NCI-H1694 treated with DMSO at 0.1 percent for 48 hours (cell line): ENCODE results near the gene RPS27.

Experiments
- DNase-seq: peaks from one replicate; lab custom pipeline; 2025; lab: John Stamatoyannopoulos, UW

RPS27 gene

DNA sequence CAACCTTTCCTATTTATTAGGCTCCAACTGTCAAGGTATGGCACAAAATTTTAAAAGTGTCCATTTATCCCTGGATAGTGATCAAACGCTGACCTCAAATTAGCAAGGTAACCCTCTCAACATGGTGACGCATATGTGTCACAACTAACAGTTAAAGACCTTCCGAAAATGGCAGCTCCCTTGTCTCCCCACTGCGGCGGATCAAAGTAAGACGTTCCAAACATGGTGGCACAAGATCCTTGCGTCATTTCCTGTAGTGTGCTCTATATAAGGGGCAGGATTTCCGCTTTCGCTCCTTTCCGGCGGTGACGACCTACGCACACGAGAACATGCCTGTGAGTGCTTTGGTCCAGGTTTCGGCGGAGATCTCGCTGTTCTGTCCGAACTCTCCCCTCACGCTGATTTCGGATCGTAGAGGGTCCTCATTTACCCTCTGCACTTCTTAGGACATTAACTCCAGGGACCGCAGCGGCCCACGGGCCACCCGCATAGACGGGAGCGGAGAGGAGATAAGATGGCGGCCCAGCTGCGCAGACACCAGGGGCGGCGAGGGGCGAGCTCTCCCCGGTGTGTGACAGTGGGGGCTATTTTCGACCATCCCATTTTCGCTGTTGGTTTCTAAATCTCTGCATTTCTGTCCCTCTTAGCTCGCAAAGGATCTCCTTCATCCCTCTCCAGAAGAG is at the start of gene RPS27:
TSS of gene RPS27 (plus strand) at position 295 of the 683 bp plus-strand sequence. CDS start at position 330, 35 bp downstream.
- peak; percentile 100 for DNase-seq

DNA sequence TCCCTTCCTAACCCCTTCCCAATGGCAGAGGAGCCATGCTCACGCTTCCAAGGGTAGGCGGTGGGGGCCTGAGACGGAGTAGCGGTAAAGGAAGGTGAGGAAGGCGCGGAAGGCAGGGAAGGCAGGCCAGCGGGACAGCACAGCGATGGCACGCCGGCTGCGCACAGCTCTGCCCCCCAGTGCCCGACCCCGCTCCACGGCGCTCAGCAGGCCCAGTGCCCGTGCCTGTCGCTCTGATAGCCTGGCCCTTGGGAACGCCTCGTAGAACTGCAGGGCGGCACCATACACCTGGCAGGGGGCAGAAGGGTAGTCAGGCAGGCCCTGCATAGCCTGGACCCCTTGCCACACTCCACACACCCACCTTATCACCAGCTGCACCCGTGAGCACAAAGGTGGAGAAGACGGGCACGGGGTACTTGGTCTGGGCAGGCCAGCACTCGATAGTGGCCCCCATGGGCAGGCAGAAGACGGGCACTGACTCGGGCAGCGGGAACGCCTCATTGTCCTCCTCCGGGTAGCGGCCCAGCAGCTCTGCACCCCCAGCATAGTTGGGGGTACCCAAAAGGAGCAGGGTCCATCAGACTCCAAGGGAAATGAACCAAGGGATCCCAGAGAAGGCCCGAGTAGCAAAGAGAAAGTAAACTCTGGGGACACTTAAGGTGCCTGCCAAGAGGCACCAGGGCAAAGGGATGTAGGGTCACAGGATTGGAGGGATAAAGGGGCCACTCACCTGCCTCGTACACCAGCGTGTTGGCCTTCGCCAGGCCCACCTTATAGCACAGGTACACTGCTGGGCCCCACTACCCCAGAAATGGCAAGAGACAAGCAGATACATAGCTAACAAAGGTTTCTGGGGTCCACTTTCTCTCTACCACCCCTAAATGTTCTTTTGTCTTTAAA is 48.5 kb upstream of the RPS27 start:
- no peak for DNase-seq

DNA sequence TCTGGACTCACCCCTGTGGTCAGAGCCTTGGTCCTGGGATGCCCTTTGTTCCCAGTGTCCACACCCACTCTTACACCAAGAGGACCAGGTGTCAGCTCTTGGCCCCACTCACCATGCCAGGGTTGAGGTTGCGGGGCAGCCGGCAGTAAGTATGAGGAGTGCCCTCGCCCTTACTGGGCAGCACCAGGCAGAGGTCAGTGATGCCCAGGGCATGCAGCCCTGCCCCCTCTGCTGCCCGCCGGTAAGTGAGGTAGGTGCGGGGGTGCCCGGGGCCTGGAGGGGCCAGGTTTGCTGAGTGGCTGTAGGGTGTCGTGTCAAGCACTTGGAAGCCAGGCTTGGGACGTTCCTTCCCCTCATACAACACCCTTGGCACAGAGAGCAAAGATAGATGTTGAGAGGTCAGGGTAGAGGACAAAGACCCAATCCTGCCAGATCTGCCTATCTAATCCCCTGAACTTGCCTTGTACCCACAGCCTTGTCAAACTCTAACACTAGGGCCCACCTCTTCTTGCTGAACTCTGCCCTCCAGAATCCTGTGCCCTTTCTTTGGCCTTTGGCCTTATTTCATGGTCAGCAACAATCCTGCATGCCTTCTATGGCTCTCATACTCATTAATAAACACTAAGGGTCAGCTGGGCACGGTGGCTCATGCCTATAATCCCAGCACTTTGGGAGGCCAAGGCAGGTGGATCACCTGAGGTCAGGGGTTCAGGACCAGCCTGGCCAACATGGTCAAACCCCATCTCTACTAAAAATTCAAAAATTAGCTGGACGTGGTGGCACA is 47.6 kb upstream of the RPS27 start:
- DNase-seq, result no peak

DNA sequence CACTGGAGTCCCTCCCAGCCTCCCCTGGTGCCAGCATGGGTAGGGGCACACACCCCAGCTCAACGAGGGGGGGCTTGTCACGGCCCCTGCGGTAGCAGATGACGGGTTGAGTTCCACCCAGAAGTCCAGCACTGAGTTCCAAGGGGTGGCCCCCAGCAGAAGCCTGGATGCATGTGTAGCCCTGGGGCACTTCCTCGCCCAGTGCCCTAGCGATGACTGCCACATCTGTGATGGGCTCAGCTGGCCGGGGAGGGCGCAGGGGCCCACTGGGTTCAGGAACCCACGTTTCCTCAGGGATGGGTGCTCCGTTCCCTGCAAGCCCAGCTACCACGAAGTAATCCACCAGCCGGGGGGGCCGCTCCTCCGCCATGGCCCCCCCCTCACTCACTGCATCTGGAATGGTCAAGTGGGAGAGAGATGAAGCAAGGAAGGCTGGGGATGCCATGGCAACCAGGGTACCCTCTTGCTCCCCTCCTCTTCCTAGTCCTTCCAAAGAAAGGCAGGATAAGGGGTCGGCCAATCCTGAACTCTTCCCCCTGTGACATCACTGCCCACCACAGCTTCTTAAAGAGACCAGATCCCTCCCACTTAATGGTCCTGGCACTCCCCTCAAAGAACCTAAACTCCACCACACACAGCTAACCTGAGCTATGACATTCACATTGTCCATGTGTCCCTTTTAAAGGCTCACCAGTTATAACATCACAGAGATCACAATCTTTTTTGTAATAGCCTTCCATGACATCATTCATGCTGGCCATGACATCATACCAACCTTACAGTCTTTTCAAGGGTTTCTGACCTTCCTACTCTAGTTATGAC is 46.3 kb upstream of the RPS27 start:
- no peak for DNase-seq

DNA sequence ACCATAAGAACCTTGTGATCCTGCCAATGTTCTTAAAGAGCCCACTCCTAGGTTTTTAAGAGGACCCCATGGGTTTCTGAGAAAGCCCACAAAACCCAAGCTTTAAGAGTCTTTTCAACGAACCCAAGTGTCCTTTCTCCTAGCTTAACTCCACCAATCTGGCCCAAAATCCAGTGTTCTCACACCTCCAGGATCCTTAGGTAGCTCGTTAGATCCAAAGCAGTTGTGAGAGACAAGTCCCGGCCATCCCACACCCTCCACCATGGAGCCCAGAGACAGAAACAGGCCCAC is 45.8 kb upstream of the RPS27 start:
- DNase-seq, result no peak

DNA sequence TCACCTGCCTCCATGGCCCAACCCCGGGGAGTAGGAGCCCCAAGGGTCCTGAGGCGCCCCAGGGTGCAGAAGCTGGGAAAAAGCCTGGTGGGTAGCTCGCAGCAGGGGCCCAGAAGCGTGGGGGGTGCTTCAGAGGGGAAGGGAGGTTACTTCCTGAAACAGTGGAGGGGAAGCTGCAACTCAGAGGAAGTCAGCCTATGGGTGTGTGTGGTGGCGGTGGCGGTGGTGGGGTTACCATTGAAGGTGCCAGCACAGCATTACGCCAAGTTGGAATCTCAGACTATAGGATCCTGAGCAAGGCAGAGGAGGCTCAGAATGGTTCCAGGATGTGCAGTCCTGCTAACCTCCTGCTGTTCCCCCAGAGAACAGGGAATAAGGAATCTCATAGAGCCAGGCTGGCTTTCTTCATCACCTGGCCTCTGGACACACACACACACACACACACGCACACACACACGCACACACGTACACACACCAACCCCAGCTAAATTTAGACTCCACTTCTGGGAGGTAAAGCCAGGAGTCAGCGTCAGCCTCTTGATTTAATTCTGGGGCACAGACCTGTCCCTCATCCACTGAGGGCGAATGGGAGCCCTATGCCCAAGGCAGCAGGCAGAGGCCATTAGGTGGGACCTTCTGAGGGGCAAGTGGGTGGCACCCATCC is 45.3 kb upstream of the RPS27 start:
- no peak for DNase-seq

DNA sequence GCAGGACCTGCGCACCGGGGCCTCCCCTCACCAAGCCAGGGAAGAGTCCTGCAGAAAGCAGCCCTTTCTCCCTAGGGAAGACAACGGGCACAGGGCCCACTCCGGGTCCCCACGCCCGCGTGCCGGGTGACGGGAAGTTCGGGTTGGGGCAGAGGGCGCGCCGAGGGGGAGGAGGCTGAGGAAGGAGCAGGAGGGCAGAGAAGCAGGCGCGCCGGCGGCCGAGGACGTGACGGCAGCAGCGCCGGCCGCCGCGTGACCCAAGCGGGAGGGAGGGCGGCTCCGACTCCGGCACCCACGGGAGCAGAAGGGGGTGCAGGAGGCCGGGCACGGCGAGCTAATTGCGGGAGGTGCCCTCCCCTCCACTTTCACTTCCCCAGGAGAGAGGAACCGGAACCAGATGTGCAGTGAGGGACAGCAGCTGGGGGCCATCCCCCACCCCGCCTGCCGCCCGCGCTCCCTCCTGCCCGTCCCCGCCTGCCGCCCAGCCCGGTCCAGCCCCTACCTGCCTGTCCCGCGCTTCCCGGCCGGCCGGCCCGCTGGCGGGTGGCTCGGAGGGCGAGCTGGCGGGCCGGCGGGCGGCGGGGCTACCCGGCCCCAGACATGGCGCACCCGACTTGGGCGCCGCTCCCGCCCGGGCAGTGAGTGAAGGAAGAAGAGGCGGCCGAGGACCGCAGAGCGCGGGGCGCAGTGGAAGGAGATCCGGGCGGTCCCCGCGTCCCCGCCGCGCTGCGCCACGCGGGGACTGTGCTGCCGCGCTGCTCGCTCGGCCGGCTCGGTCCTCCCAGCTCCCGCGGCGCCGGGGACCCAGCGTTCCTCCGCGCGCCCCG is 44.6 kb upstream of the RPS27 start:
- peak; percentile 50 for DNase-seq

DNA sequence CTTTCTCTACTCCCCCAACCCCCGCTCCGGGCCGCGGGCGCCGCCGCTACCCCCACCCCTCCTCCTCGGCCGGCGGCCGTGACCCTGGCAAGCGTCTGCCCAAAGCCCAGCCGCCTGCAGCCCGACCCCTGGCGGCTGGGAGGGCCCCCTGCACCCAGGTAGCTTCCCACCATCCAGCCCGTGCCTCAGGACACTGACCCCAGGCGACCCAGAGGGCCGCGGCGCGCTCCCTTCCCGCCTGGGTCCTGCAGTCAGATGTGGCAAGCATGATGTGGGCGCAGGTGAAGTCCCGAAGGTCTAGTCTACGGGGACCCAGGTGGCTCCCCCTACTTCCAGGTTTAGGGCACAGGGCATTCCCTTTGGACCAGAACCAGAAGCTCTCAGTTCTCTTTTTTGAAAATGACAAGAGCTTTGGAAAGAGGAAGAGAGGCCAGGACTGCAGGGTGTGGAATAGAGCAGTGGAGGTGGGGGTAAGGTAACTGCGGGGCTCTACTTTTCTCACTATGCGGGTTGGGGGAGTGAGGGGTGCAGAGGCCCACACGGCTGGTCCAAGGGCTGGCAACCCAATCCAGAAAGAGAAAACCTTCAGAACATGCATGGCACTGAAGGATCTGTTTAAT is 43.8 kb upstream of the RPS27 start, which contains the start of gene DENND4B:
TSS of gene DENND4B (minus strand) at position 97 of the 620 bp plus-strand sequence. CDS start 2,344 bp downstream, outside the sequence.
- peak; percentile 67 for DNase-seq

DNA sequence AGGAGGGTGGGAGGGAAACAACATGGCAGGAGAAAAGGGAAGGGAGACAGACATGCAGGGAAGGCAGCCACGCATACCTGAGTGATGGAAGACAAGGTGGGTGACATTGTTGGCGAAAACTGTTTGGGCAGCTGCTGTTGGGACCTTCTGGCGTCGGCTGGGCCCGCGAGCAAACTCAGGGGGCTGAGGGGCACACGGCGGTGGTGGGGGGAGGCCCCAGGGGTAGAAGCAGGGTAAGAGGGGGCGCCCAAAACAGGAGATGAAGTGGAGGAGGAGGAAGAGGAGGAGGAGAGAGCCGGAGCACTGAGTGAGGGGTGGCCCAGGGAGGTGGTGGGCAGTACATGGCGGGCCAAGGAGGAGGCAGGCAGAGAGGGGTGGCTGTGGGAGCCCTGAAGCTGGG is 39.4 kb upstream of the RPS27 start:
- no peak for DNase-seq

DNA sequence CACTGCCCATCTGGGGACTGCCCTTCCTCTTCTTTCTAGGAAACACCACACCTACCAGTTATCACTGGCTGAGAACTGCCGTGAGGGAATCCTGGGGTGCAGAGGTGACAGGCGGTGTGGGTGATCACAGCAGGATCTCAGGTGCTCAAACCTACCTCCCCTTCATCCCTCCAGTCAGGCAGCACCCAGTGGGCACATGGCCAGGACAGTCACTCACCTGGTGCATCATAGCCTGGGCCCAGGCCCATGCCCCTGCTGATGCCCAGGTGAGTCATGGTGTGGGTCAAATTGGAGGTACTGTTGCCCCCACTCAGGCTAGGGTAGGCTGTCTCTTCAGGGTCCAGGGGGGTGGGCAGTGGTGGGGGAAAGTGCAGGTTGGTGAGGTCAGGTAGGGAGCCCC is 38.8 kb upstream of the RPS27 start:
- no peak for DNase-seq

DNA sequence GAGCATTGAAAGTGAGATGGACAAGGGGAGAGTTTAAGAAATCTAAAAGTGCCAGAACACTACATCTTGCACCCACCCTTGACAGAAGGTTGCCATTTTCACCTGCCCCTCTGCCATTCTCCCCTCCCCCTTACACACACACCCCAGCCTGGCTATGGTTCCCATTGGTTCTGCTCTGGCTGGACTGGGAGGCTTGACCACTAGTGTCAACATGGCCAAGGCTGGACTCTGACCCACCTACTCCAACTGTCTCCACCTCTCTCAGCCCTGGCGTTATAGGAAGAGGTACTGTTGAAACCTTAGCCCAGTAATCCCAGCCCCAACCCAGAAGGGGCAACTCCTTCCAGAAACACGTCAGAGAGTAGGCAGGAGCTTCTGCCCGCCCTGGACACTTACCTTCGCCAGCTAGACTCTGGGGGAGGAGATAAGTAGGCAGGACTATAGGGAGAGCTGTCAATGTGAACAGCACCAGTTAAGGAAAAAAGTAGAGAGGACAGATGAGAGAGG is 36.6 kb upstream of the RPS27 start:
- DNase-seq, result no peak

DNA sequence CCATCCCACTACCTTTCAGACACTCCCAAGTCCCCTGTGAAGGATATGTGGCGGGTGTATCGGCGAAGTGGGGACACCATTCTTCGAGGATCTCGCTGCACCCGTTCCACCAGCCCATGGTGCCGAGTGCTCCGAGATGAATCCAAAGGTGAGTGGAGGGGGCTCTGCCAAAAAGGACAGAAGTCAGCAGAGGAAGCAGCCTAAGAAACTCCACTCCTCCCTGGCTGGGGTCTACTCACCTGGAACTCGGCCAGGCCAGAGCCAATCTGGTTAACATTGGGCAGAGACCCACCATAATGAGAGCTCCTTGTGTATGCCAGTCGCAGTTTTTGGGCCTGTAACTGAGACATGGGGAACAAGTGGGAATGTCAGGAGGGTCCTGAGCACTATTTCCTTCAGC is 35.7 kb upstream of the RPS27 start:
- DNase-seq, result no peak

DNA sequence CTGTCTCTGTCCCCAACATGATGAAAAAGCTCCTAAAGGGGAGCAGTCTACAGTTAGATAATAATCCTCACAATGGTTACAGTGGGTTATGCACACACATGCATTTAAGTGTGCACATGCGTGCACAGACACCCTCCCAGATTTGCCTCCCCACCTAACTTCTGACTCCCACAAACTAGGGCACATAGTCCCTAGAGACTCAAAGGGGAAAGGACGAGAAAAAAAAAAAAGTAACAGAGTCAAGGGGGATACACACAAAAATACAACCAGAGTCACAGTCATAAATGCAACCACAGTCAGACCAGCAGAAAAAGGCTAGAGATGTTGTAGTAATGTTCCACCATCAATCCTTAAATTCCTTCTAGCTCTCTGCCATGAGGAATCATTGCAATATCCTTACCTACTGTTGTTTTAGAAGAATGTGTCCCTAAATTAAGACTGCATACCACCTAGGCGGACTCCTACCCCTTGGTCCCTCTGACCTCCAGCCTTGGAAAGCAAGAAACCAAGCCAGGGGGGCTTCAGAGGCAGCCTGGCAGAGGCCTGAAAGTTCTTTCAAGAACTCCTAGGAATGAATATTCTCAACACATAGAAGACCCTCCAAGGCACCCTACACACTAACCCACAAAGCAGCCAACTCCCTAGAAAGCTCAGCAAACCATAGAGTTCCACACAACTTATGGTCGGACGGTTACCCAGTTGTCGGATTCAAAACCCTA is 33.4 kb upstream of the RPS27 start:
- DNase-seq, result no peak

DNA sequence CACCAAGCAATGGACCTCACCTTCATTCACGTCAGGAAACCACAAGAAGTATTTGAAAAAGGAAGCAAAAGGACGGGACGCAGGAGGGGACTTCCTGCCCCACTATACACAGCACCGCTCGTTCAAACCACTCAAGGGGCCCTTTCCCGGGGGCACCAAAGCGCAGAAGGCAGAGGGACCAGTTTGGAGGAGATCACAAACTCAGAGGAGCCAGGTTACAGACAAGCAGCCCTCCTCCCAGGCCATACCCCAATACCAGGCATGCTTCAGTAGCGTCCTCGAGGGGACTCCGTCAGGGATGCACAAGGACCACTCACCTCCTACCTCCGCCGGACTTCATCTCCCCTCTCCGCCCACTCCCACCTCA is 32.8 kb upstream of the RPS27 start:
- DNase-seq, result peak; percentile 28

DNA sequence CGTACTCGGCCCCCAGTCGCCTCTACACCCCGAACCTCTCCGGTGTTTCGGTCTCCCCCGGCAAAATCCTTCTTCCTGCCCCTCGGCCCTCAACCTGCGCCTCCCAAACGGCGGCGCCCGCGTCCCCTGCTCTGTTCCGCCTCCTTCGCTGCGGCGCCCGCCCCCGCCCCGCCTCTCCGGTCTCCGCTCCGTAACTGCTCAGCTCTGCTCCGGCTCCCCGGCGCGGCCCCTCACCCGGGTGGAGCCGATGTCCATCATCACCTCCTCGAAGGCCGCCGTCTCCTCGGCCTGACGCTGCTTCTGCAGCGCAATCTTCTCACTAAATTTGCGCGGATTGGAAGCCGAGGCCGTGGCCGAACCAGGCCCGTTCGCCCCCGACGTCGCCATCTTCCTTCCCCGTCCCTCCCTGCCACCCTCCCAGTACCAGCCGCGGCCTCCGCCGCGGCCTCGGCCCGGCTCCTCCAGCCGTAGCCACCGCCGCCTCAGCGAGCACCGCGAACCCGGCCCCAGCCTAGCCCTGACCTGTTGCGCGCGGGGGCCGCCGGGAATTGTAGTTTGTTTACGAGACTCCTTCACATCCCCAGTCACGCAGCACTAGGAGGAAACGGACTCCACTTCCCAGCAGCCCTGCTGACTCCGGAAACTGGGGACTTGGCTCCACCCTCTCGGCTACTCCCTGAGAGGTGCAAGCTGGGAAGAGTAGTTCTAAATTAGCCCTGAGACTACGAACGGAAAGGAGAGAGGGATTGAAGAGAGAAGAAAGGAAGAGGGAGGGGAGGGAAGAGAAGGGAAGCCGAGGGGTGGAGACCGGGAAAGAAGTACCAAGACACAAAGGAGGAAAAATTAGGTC is 32.2 kb upstream of the RPS27 start, which contains the start of gene CRTC2:
TSS of gene CRTC2 (minus strand) at position 502 of the 850 bp plus-strand sequence. CDS start at position 387, 115 bp downstream.
- peak; percentile 100 for DNase-seq

DNA sequence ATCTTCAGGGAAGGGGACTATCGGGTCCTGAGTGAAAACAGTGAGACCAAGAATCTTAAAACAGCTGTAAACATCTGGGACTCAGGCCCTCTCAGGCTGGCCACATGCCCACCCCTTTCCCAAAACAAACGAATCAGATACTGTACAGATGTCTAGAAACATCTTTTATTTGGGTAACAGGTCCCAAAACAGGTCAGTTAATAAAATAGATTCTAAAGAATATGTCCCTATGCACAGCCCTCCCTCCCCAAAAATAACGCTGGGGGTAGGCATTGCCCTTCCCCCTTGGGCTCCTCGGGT is 31.7 kb upstream of the RPS27 start:
- DNase-seq, result no peak

DNA sequence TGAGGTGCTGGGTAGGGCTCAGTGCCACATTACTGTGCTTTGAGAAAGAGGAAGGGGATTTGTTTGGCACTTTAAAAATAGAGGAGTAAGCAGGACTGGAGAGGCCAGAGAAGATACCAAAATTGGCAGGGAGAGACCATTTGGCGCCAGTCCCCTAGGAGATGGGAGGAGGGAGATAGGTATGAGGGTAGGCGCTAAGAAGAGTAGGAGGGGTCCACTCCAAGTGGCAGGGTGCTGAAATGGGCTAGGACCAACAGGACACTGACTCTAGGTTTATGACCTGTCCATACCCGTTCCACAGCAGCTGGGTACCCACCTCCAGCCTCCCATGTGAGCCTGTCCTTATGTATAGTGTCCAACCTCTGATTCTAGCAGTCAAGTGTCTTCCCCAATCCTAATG is 31.1 kb upstream of the RPS27 start:
- no peak for DNase-seq

DNA sequence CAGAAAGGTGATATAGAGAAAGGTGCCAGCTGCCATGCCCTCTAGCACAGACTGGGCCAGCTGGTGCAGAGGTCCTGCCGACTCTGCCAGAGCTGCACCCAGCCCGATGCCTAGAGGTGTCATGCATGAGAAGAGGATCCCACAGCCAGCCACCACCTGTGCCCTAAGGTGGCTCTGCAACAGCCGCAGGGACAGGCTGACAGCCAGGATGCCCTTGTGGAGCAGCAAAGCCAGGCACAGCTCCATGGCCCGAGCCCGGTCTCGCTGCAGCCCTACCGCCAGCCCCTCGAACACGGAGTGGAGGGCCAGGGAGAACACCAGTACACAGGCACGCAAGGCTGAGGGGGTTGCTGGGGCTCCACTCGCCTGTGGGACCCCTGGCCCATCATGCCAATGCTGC is 30.4 kb upstream of the RPS27 start:
- no peak for DNase-seq
